Activated effector memory CD4-positive, alpha-beta T cell treated with Interleukin-2 at 50 U/mL for 16 hours (primary cell): ENCODE data around the gene TRIM75.
"Not testable (repeated sequence)": the region's sequence is repeated elsewhere in the genome, so short reads cannot be mapped to it uniquely, and the experiment has no call there.

Source experiments
- DNase-seq: peaks from one replicate; pipeline ENCODE4 v3.0.0-alpha.2; 2020

Gene TRIM75

GRCh38 chr4:165053645-165054044, at the start of gene TRIM75:
Gene TRIM75 (plus strand): TSS chr4:165053866. CDS start chr4:165059148, 5,282 bp downstream.
- DNase-seq: no peak

DNA sequence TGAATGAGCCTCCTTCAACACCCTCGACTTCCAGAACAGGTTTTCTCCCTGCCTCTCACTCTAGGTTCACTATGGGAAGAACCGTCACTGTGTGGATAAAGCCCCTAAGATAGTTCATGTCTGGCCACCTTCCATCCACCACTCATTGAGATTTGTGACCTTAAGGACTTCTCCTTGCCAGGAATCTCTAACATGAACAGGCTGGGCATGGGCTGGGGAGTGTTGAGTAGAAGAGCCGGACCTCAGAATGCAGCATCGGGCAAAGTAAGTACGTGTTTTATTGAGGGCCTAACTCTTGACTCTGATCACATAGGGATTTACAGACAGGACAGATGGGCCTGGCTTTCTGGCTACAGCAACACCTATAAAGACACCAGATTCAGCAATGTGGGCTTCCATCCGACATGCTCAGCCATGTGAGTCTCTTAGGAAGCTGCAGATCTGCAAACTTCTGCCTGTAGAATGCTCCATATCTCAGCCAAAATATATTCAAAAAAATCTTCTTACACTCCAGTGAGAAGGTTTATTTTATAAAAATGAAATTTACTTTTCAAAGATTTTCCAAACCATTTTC, 48.2 kb upstream of the TRIM75 start:
- DNase-seq: no peak

DNA sequence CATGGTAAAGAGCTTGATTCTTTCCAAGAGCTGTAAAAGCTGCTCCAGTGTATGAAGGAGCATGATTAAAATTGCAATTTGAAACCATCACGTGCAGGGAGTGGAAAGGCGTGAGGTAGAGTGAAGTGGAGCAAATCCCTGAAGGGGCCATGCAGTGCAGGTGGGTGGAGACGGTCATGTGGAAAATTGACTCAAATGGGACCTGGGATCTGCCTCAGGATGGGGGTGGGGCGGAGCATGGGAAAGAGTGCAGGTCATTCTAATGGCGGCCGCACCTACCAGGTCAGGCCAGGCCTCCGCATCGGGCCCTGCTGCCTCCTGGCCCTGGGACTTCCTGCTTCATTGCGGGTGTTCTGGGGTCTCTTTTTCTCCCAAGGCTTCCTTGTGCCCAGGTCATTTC, 47.2 kb upstream of the TRIM75 start:
- DNase-seq: no peak

DNA sequence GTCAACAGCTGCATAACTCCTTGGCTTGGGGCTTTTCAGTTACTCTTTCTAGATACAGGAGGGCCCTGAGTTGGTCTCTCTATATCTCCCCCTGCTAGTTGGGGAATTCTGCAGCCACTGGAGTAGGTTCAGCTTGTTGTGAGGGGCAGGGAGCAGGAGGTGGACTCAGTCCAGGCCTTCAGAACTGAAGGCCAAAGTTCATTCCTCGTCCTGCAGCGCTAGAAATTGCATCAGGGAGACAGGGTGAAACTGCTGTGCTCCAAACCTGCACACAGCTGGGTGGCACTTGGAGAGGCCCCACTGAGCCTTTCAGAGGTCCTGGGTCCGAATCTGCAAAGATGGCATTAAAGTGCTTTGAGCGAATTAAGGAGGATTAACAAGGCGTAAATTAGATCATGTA, 46.8 kb upstream of the TRIM75 start:
- DNase-seq: no peak

- no peak for DNase-seq
Observed at GRCh38 chr4:165009493-165010227, 44.0 kb upstream of the TRIM75 start.

- DNase-seq: no peak
Observed at GRCh38 chr4:165010487-165010886, 43.2 kb upstream of the TRIM75 start.

GRCh38 chr4:165010991-165011390, 42.7 kb upstream of the TRIM75 start:
- no peak for DNase-seq

DNA sequence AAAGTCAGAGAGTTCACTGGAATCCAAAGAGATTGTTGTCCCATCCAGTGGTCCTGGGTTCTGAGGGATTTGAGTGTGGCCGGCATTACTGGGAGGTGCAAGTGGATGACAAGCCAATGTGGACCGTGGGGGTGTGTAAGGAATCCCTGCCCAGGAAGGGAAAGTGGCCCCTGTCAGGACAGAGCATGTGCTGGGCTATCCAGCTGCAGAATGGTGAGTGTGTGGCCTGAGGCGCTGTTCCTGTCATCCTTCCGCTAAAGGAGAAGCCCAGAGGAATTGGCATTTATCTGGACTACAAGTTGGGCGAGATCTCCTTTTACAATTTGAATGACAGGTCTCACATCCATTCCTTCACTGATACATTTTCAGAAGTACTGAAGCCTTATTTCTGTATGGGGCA, 42.3 kb upstream of the TRIM75 start:
- DNase-seq: no peak

DNA sequence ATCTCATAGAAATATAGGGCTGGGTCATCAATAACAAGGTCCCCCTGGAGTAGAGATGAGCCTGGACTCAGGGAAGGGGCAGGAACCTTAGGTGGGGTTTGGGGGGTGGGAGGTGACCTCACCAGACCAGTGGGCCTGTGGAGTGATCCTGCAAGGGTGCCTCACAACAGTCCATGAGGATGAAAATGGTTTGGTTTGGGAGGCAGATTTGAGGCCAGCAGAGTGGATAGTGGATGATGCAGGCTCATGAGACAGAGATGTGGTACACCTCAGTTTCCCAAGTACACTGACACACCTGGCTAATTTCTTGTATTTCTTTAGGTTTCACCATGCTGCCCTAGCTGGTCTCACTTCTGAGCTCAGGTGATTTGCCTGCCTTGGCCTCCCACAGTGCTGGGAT, 40.0 kb upstream of the TRIM75 start:
- DNase-seq: no peak

DNA sequence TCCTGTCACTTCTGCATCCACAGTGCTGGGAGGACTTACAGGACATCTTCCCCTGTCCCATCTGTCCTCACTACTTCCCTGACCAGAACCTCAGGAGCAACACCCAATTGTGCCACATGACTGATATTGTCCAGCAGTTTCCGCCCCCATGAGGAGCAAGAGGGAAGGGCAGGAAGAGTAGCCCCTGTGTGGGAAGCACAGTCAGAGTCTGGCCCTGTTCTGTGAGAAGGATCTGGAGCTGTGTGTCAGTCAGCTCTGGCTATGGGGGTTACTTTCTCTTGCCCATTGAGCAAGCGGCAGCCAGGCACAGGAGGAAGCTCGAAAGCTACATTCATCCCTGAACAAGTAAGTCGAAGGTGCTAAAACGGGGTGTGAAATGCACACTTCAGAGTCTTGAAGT, 36.7 kb upstream of the TRIM75 start:
- no peak for DNase-seq

DNA sequence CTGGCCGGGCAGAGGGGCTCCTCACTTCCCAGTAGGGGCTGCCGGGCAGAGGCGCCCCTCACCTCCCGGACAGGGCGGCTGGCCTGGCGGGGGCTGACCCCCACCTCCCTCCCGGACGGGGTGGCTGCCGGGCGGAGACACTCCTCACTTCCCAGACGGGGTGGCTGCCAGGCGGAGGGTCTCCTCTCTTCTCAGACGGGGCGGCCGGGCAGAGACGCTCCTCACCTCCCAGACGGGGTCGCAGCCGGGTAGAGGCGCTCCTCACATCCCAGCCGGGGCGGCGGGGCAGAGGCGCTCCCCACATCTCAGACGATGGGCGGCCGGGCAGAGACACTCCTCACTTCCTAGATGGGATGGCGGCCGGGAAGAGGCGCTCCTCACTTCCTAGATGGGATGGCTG, 33.7 kb upstream of the TRIM75 start:
- DNase-seq: not testable (repeated sequence)

- not testable (repeated sequence) for DNase-seq
Observed at GRCh38 chr4:165025782-165026181, 27.9 kb upstream of the TRIM75 start.

- no peak for DNase-seq
Observed at GRCh38 chr4:165027762-165028402, 25.8 kb upstream of the TRIM75 start.

GRCh38 chr4:165031436-165032211, 22.0 kb upstream of the TRIM75 start, which contains the start of gene TRIM60:
Gene TRIM60 (plus strand): TSS chr4:165031999. CDS start chr4:165040073, 8,074 bp downstream.
- DNase-seq: no peak

DNA sequence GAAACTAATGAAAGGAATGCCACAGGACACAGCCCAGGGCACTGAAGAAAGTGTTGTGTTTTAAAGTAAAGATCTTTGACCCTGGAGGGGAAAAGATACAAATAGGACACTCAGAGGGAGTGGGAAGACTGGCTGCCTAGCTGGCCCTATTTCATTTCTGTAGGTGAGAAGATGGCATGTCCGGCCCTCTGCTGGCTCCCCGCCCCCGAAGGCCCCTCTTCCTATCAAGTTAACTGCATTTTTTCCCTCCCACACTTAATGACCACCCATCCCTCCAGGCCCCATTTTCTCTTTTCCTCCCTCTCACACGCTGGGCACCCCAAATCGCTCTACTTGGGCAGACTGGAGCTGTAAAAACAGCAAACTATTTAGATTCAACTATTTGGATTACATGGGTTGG, 5.5 kb upstream of the TRIM75 start:
- DNase-seq: no peak

DNA sequence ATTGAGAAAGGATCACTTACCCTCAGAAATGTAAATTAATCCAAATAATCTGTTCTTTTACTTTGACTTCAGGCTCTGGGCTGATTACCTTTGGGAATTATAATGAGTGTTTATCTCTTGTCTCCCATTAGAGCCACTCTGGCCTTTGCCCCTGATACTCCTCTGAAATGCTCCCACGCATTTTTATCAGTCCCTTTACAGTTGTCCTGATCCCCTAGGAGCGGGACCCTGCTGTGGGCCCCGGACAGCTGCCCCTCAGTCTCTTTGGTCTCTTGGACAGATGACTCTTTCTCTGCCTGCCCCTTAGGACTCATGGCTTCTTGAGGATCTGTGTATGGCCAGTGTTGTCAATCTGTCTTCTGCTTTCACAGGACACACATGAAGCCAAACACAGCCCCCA, 1.0 kb upstream of the TRIM75 start:
- DNase-seq: no peak

DNA sequence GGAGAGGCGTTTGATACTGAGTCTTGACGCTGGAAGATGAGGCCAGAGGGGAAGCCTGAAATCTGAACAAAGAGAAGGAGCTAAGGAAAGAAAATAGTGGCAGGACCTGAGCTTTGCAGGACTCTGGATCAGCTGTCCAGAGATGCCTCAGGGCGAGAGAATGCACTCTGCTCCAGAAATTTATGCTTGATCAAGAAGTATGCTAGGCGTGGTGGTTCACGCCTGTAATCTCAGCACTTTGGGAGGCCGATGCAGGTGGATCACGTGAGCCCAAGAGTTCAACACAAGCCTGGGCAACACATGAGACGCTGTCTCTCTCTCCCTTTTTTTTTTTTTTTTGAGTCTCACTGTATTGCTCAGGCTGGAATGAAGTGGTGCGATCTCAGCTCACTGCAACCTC, 1.9 kb downstream of the TRIM75 start:
- DNase-seq: no peak

DNA sequence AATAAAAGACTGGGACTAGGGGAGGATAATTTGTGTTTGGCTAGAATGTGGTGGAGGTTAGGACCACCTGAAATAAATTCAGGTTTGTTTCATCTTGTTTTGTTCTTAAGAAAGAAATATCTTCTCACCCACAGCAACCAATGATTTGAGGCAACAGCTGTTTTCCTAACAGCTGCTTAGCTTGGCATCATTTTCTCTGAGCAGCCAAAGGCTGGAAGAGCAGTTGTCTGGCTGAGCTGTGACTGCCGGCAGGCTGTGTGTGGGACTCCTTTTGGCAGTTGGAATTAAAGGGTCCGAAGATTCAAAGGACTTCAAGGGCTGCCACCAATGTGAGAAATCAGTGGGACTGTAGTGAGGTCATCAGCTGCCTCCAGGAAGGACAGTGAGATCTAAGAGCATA, 5.0 kb downstream of the TRIM75 start:
- DNase-seq: no peak

DNA sequence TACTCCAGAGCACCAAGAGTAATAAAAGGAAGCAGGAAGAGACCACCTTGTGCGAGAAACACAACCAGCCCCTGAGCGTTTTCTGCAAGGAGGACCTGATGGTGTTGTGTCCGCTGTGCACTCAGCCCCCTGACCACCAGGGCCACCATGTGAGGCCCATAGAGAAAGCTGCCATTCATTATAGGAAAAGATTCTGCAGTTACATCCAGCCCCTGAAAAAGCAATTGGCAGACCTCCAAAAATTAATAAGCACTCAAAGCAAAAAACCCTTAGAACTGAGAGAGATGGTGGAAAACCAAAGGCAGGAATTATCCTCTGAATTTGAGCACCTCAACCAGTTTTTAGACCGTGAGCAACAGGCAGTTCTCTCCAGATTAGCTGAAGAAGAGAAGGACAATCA, 5.7 kb downstream of the TRIM75 start:
- no peak for DNase-seq

GRCh38 chr4:165060938-165061337, 7.3 kb downstream of the TRIM75 start:
- no peak for DNase-seq

DNA sequence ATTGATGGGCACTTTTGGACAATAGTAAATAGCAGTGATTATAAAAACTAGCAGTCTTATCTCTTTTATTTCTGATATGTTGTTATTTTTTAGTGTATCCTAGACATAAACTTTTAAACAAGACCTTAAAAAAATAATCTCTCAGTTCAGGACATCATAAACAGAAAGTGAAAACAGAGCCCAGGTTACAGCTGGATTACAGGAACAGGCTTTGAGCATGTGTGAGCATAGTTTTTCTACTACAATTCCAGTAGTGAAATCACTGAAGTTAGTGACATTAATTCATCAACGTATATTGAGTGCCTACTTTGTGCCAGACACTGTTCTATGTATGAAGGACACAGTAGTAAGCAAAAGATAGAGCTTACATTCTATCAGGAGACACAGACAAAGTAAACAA, 16.9 kb downstream of the TRIM75 start:
- no peak for DNase-seq

GRCh38 chr4:165073346-165073745, 19.7 kb downstream of the TRIM75 start:
- not testable (repeated sequence) for DNase-seq

DNA sequence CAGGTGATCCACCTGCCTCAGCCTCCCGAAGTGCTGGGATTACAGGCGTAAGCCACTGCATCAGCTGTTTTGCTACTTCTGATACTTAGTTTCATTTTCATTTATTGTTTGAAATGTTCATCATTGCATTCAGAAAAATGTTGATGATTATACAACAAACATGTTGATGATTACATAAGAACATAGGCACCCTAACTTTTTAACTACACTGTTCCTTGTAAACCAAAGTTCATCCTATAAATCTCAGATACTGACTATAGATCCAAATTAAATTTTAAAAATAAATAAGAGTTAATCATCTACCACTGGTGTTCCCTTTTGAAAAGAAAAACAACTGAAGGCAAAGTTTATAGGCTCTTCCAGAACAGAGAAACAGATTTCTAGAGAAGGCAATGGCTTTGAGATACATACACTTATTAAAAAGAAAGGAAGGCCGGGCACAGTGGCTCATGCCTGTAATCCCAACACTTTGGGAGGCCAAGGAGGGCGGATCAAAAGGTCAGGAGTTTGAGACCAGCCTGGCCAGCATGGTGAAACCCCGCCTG, 23.4 kb downstream of the TRIM75 start:
- no peak for DNase-seq
